K562 (cell line): ENCODE data around the gene GPR142. TPM values are rescaled to one million over a fixed set of nuclear protein-coding genes. Genes with fewer than 3 reads are reported as not detected.

Source experiments
- KLF1 ChIP-seq: fragments of 450-650 bp; IDR thresholded peaks from 2 replicates; pipeline ENCODE4 v1.6.1; 2016; ENCODE audit warnings: missing genetic modification characterization, missing compliant biosample characterization
- MAX ChIP-seq: sonication (generic); formaldehyde crosslinking; IDR thresholded peaks from 2 replicates; pipeline ENCODE4 v1.9.0; 2022; ENCODE audit warnings: mild to moderate bottlenecking, missing genetic modification reagents
- MECOM ChIP-seq: fragments of 250-450 bp; sonication (Bioruptor Pico); IDR thresholded peaks from 2 replicates; pipeline ENCODE4 v1.8.0; 2022; ENCODE audit warnings: inconsistent platforms
- SRF ChIP-seq, 2 experiments: fragments of 250-450, 450-650 bp in 1 of 2; sonication (Bioruptor Pico) in 1 of 2; sonication (generic) in 1 of 2; formaldehyde crosslinking; IDR thresholded peaks; 2 replicates each; pipeline versions ENCODE4 v1.5.0 to v1.5.1; 2020 to 2022; ENCODE audit warnings: mild to moderate bottlenecking in 1 of 2, missing genetic modification reagents in 1 of 2
- TCF3 ChIP-seq: sonication (generic); formaldehyde crosslinking; IDR thresholded peaks from 2 replicates; pipeline ENCODE4 v1.4.0; 2020; ENCODE audit warnings: mild to moderate bottlenecking, missing genetic modification reagents
- ZFP1 ChIP-seq: fragments of 450-650 bp; formaldehyde crosslinking; IDR thresholded peaks from 2 replicates; pipeline ENCODE4 v1.4.0; 2020; ENCODE audit warnings: mild to moderate bottlenecking, mixed read lengths
- ZNF318 ChIP-seq, 2 experiments: fragments of 450-650 bp; IDR thresholded peaks; 2 replicates each; pipeline ENCODE4 v1.6.1; 2016; ENCODE audit warnings: mild to moderate bottlenecking in 2 of 2, borderline replicate concordance in 1 of 2, low read depth in 1 of 2, moderate library complexity in 1 of 2
- ZNF398 ChIP-seq: fragments of 250-450 bp; sonication (Bioruptor Pico); IDR thresholded peaks from 2 replicates; pipeline ENCODE4 v1.8.0; 2021; ENCODE audit warnings: moderate library complexity, mild to moderate bottlenecking, inconsistent platforms
- polyA plus RNA-seq, 8 experiments: library from polyadenylated mRNA; depleted of rRNA in 4 of 8; stranded (reverse) in 5 of 8; unstranded in 3 of 8; fragments of >200 nt; fragmentation: Nextera tagmentation in 2 of 8; fragmentation: Illumina TruSeq in 1 of 8; extraction: Ambion mirVana in 2 of 8; extraction: Trizol in 1 of 8; gene quantifications; 2 replicates each; pipeline versions ENCODE4 v1.2.1 to v1.2.3, GENCODE V29; 2011 to 2014; ENCODE audit warnings: inconsistent platforms in 1 of 8, missing spikeins in 1 of 8
- total RNA-seq, 7 experiments: library from RNA; depleted of rRNA in 6 of 7; stranded (reverse); fragments of >200 nt in 6 of 7; fragmentation: Illumina TruSeq in 2 of 7; extraction: Trizol in 2 of 7; gene quantifications; 2 replicates each; pipeline versions ENCODE4 v1.2.1 to v1.2.3, GENCODE V29; 2011 to 2021; ENCODE audit warnings: low replicate concordance in 1 of 7

The GPR142 gene
- total and polyA plus RNA-seq, 9 of the 15 experiments (the other 6 are each of a cell fraction or from before 2014, with no cell fraction given) = not detected

DNA sequence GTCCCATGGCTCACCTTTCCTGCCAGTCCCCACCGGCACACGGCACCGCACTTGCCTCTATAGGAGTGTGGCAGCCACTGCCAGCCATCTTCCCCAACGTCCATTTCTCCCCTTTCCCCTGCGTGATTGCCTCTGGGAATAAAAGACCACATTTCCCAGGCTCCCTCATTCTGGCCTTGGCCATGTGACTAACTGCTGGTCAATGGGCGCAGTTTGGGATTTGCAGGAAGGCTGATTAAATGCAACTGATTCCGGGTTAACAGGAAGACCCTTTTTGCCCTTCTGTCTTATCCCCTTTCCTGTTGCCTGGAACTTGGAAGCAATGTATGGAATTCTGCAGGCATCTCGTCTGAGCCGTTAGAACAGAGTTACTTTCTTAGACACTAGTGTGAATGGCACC lies 8.6 kb upstream of the GPR142 start (continued):
- TF ChIP-seq ZNF398 (no peak), ZNF318 (IDR thresholded peaks at IDR 0.05; ENCODE audit: borderline replicate concordance in 1 of 2, low read depth in 1 of 2) (no peak), SRF (CRISPR knock-in tag; IDR thresholded peaks at IDR 0.05) (no peak), MECOM (no peak), ZFP1 (CRISPR knock-in tag) (no peak), KLF1 (no peak), TCF3 (no peak), MAX (CRISPR knock-in tag) (no peak)
